Stomach (tissue), 9 donors: ENCODE results near the gene NINL. TPM values are rescaled to one million over a fixed set of nuclear protein-coding genes. Genes with fewer than 3 reads are reported as not detected.

ENCODE experiments used
- DNase-seq, 2 donors: peaks; one replicate each; pipeline versions ENCODE4 v3.0.0 to v3.0.0-alpha.2; 2013 to 2019
- H3K27ac ChIP-seq, 5 donors: fragments of 200-600 bp in 4 of 5; sonication (generic) in 4 of 5; one replicate each; pipeline ENCODE4 v1.5.1; 2013 to 2019; ENCODE audit warnings: mild to moderate bottlenecking in 1 of 5, moderate library complexity in 1 of 5
- H3K27me3 ChIP-seq, 3 donors: fragments of 200-600 bp; sonication (generic); one replicate each; pipeline ENCODE4 v1.5.1; 2017 to 2019; ENCODE audit warnings: mixed run types in 1 of 3
- H3K36me3 ChIP-seq, 4 donors: fragments of 200-600 bp; sonication (generic); 1 replicate in 3 of 4; 2 replicates in 1 of 4; pipeline ENCODE4 v1.5.1; 2016 to 2019
- H3K4me1 ChIP-seq, 4 donors: fragments of 200-600 bp; sonication (generic); one replicate each; pipeline ENCODE4 v1.5.1; 2016 to 2019
- H3K4me3 ChIP-seq, 4 donors: fragments of 200-600 bp; sonication (generic) in 3 of 4; one replicate each; pipeline ENCODE4 v1.5.1; 2016 to 2019; ENCODE audit warnings: mild to moderate bottlenecking in 1 of 4
- H3K9me3 ChIP-seq, 4 donors: fragments of 200-600 bp; sonication (generic); one replicate each; pipeline ENCODE4 v1.5.1; 2016 to 2019
- CTCF ChIP-seq, 7 experiments: fragments of 450-650 bp in 4 of 7; fragments of 200-600 bp in 3 of 7; sonication (generic) in 3 of 7; IDR thresholded peaks; one replicate each; pipeline ENCODE4 v1.5.1; 2016 to 2019; ENCODE audit warnings: antibody characterized with exemption in 7 of 7, control low read depth in 2 of 7, mild to moderate bottlenecking in 1 of 7
- EP300 ChIP-seq: sonication (generic); formaldehyde crosslinking; IDR thresholded peaks from one replicate; pipeline ENCODE4 v1.6.1; 2017; ENCODE audit warnings: antibody characterized with exemption
- POLR2A ChIP-seq, 4 donors: fragments of 450-650 bp; IDR thresholded peaks; one replicate each; pipeline ENCODE4 v1.6.1; 2016; ENCODE audit warnings: antibody characterized with exemption in 4 of 4, control low read depth in 2 of 4, mild to moderate bottlenecking in 1 of 4, moderate library complexity in 1 of 4
- POLR2AphosphoS5 ChIP-seq, 3 donors: sonication (generic); formaldehyde crosslinking; IDR thresholded peaks; one replicate each; pipeline ENCODE4 v1.6.1; 2016; ENCODE audit warnings: antibody characterized with exemption in 3 of 3
- WGBS, 5 donors: extraction: QIAGEN DNeasy Blood & Tissue Kit in 3 of 5; methylation state at CpG; one replicate each; pipeline versions ENCODE4 v1.1.5 to v1.1.7; 2013 to 2018; 5-methylcytosine and 5-hydroxymethylcytosine counted together
- intact Hi-C: fragments of 100-400 bp; cut with DNase I; formaldehyde crosslinking; loops from one replicate; pipeline ENCODE4 v1.15.1; 2023; ENCODE audit warnings: low total_unique reads
- polyA plus RNA-seq, 3 donors: library from polyadenylated mRNA; stranded (reverse); fragments of 200-250 nt; gene quantifications; one replicate each; pipeline ENCODE4 v1.2.3, GENCODE V29; 2013
- total RNA-seq, 5 donors: library from RNA; depleted of rRNA; stranded (reverse); fragments of >200 nt; gene quantifications; one replicate each; pipeline versions ENCODE4 v1.1.0 to v1.2.3, GENCODE V29; 2014 to 2016
- donor health status: healthy with polysubstance abuse.
- donor health status: Bipolar disorder and iron deficiency.
- donor health status: healthy.

The NINL gene
- total and polyA plus RNA-seq, 8 donors: 3.1 to 34.8 (median 11.5) TPM

GRCh38 chr20:25495189-25495824 is 90.0 kb downstream of the NINL start:
- H3K9me3 ChIP-seq: no peaks in the 10 kb centered on the region
- H3K36me3 ChIP-seq: peaks cover 0 to 71% (median 23%) of the 10 kb centered on the region in 4 donors
- intact Hi-C loops: no loop called here
- H3K4me1 ChIP-seq: no peaks in the 10 kb centered on the region
- TF ChIP-seq CTCF (IDR thresholded peaks at IDR 0.05) (no peak), EP300 (no peak), POLR2A (IDR thresholded peaks at IDR 0.05) (no peak), POLR2AphosphoS5 (IDR thresholded peaks at IDR 0.05) (no peak)
- H3K27me3 ChIP-seq: no peaks in the 10 kb centered on the region
- no peak for DNase-seq
- no peak overlapping the region for H3K4me3 ChIP-seq
- 83 to 91% (median 89%) methylated on average over 13 to 18 of the region's 18 CpGs for WGBS, 5 donors
- no peak overlapping the region for H3K27ac ChIP-seq

GRCh38 chr20:25494506-25495188 is 90.7 kb downstream of the NINL start:
- Histone ChIP-seq H3K9me3 (no peaks in the 10 kb centered on the region), H3K36me3 (peaks cover 0 to 73% (median 27%) of the 10 kb centered on the region in 4 donors), H3K27me3 (no peaks in the 10 kb centered on the region), H3K4me1 (no peaks in the 10 kb centered on the region), H3K27ac (no peak overlapping the region), H3K4me3 (no peak overlapping the region)
- intact Hi-C loops: no loop called here
- no peak for TF ChIP-seq POLR2A (IDR thresholded peaks at IDR 0.05)
- TF ChIP-seq POLR2AphosphoS5 (IDR thresholded peaks at IDR 0.05): no peak
- TF ChIP-seq CTCF (IDR thresholded peaks at IDR 0.05): no peak
- no peak for TF ChIP-seq EP300
- DNase-seq: no peak
- WGBS, 5 donors: 89 to 98% (median 93%) methylated on average over 9 to 17 of the region's 17 CpGs

GRCh38 chr20:25493748-25494505 is 91.4 kb downstream of the NINL start:
- no peak for TF ChIP-seq EP300
- TF ChIP-seq POLR2A (IDR thresholded peaks at IDR 0.05): no peak
- TF ChIP-seq CTCF (IDR thresholded peaks at IDR 0.05): no peak
- no peak for TF ChIP-seq POLR2AphosphoS5 (IDR thresholded peaks at IDR 0.05)
- DNase-seq: no peak
- Histone ChIP-seq H3K4me1 (no peaks in the 10 kb centered on the region), H3K4me3 (no peak overlapping the region), H3K27ac (no peak overlapping the region), H3K9me3 (no peaks in the 10 kb centered on the region), H3K36me3 (peaks cover 0 to 74% (median 35%) of the 10 kb centered on the region in 4 donors), H3K27me3 (no peaks in the 10 kb centered on the region)
- 93 to 98% (median 95%) methylated on average over 10 of the region's 10 CpGs for WGBS, 5 donors
- intact Hi-C loops: no loop called here

- DNase-seq: no peak
- intact Hi-C loops: no loop called here
- H3K27ac ChIP-seq: no peak overlapping the region
- H3K9me3 ChIP-seq: no peaks in the 10 kb centered on the region
- peaks cover 0 to 74% (median 38%) of the 10 kb centered on the region in 4 donors for H3K36me3 ChIP-seq
- H3K27me3 ChIP-seq: no peaks in the 10 kb centered on the region
- WGBS, 5 donors: 88 to 91% (median 91%) methylated on average over 10 of the region's 10 CpGs
- H3K4me1 ChIP-seq: no peaks in the 10 kb centered on the region
- no peak overlapping the region for H3K4me3 ChIP-seq
- no peak for TF ChIP-seq POLR2AphosphoS5 (IDR thresholded peaks at IDR 0.05)
- TF ChIP-seq POLR2A (IDR thresholded peaks at IDR 0.05): no peak
- no peak for TF ChIP-seq CTCF (IDR thresholded peaks at IDR 0.05)
- TF ChIP-seq EP300: no peak
Observed at GRCh38 chr20:25493137-25493536, 92.2 kb downstream of the NINL start.
